ENCODE measurements around the gene RBM38.

DNA sequence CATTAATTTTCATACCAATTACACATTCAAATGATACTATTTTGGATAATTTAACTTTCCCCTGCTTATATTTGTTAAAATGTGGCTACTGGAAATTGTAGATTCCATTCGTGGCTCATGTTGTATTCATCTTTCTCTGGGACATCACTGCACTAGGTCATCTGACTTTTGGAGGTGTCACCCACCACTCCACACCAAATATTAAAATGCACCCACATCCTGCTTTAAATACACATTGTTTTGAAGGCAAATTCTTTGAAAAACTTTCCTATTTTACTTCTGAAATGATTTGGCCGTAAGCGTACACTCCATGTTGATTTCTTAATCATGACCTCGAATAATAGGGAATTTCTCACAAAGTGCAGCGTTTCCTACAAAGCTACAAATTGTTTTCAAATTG lies 8.7 kb upstream of the RBM38 start:
- TF ChIP-seq, protein P1, sequence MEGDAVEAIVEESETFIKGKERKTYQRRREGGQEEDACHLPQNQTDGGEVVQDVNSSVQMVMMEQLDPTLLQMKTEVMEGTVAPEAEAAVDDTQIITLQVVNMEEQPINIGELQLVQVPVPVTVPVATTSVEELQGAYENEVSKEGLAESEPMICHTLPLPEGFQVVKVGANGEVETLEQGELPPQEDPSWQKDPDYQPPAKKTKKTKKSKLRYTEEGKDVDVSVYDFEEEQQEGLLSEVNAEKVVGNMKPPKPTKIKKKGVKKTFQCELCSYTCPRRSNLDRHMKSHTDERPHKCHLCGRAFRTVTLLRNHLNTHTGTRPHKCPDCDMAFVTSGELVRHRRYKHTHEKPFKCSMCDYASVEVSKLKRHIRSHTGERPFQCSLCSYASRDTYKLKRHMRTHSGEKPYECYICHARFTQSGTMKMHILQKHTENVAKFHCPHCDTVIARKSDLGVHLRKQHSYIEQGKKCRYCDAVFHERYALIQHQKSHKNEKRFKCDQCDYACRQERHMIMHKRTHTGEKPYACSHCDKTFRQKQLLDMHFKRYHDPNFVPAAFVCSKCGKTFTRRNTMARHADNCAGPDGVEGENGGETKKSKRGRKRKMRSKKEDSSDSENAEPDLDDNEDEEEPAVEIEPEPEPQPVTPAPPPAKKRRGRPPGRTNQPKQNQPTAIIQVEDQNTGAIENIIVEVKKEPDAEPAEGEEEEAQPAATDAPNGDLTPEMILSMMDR (IDR thresholded peaks at IDR 0.05; ENCODE audit: low read length): no peak
- no peak for TF ChIP-seq EZH2 (optimal IDR thresholded peaks at IDR 0.05; ENCODE audit: low read depth, low read length)
- no peak for TF ChIP-seq EZH2phosphoT487 (IDR thresholded peaks at IDR 0.05; ENCODE audit: low read length)
